ENCODE data around the gene PERM1.
"Not testable (repeated sequence)": the region's sequence is repeated elsewhere in the genome, so short reads cannot be mapped to it uniquely, and the experiment has no call there.

The PERM1 gene

GRCh38 chr1:981955-982558 is at the start of gene PERM1:
TSS of gene PERM1 (minus strand) at chr1:982093. CDS start at chr1:981029, 1,064 bp downstream.
- in situ Hi-C loops (cut with HindIII; ENCODE audit: low sequenced_read_pairs) = no loop called here

- in situ Hi-C loops (cut with HindIII; ENCODE audit: low sequenced_read_pairs) = not testable (repeated sequence)
Observed at GRCh38 chr1:1030867-1031658, 49.2 kb upstream of the PERM1 start.

- in situ Hi-C loops (cut with HindIII; ENCODE audit: low sequenced_read_pairs) = no loop called here
Observed at GRCh38 chr1:1027791-1028190, 45.9 kb upstream of the PERM1 start.

GRCh38 chr1:1026599-1027413 is 44.9 kb upstream of the PERM1 start:
- in situ Hi-C loops (cut with HindIII; ENCODE audit: low sequenced_read_pairs) = no loop called here

GRCh38 chr1:1025730-1026129 is 43.8 kb upstream of the PERM1 start:
- in situ Hi-C loops (cut with HindIII; ENCODE audit: low sequenced_read_pairs) = no loop called here

GRCh38 chr1:1024771-1025699 is 43.1 kb upstream of the PERM1 start:
- in situ Hi-C loops (cut with HindIII; ENCODE audit: low sequenced_read_pairs) = no loop called here

- in situ Hi-C loops (cut with HindIII; ENCODE audit: low sequenced_read_pairs) = no loop called here
Observed at GRCh38 chr1:1024149-1024770, 42.4 kb upstream of the PERM1 start.

GRCh38 chr1:1023700-1024099 is 41.8 kb upstream of the PERM1 start:
- in situ Hi-C loops (cut with HindIII; ENCODE audit: low sequenced_read_pairs) = no loop called here

GRCh38 chr1:1022302-1023009 is 40.6 kb upstream of the PERM1 start:
- in situ Hi-C loops (cut with HindIII; ENCODE audit: low sequenced_read_pairs) = no loop called here

GRCh38 chr1:1021920-1022259 is 40.0 kb upstream of the PERM1 start:
- in situ Hi-C loops (cut with HindIII; ENCODE audit: low sequenced_read_pairs) = no loop called here

GRCh38 chr1:1021010-1021919 is 39.4 kb upstream of the PERM1 start:
- in situ Hi-C loops (cut with HindIII; ENCODE audit: low sequenced_read_pairs) = no loop called here

- in situ Hi-C loops (cut with HindIII; ENCODE audit: low sequenced_read_pairs) = no loop called here
Observed at GRCh38 chr1:1020415-1021009, 38.6 kb upstream of the PERM1 start.

- in situ Hi-C loops (cut with HindIII; ENCODE audit: low sequenced_read_pairs) = no loop called here
Observed at GRCh38 chr1:1020000-1020404, 38.1 kb upstream of the PERM1 start, which contains the start of gene AGRN. TSS of gene AGRN (plus strand) at chr1:1020120. CDS start at chr1:1020173, 53 bp downstream.

GRCh38 chr1:1019122-1019999 is 37.5 kb upstream of the PERM1 start:
- in situ Hi-C loops (cut with HindIII; ENCODE audit: low sequenced_read_pairs) = no loop called here

- in situ Hi-C loops (cut with HindIII; ENCODE audit: low sequenced_read_pairs) = not testable (repeated sequence)
Observed at GRCh38 chr1:1018321-1018685, 36.4 kb upstream of the PERM1 start.

GRCh38 chr1:1017397-1018320 is 35.8 kb upstream of the PERM1 start:
- in situ Hi-C loops (cut with HindIII; ENCODE audit: low sequenced_read_pairs) = not testable (repeated sequence)
